Coronary artery (tissue), 2 donors: ENCODE results near the gene HSPG2.

Experiments
- DNase-seq: peaks from one replicate; pipeline ENCODE4 v3.0.0-alpha.2; 2017; ENCODE audit warnings: low spot score
- H3K27ac ChIP-seq, 2 donors: fragments of 200-600 bp; sonication (generic); one replicate each; pipeline ENCODE4 v1.5.1; 2016 to 2019
- H3K4me3 ChIP-seq: fragments of 200-600 bp; sonication (generic); 2 replicates; pipeline ENCODE4 v1.5.1; 2016; ENCODE audit warnings: mild to moderate bottlenecking, moderate library complexity
- CTCF ChIP-seq: fragments of 200-600 bp; sonication (generic); IDR thresholded peaks from one replicate; pipeline ENCODE4 v1.5.1; 2019; ENCODE audit warnings: antibody characterized with exemption

HSPG2 gene

GRCh38 chr1:21906173-21907078 is 30.7 kb downstream of the HSPG2 start:
- no peak for TF ChIP-seq CTCF
- DNase-seq = peak; percentile 93
- Histone ChIP-seq H3K27ac (peak overlapping the region; percentile 95 to 96), H3K4me3 (peak overlapping the region; percentile 39)

- H3K4me3 ChIP-seq = no peak overlapping the region
- TF ChIP-seq CTCF = no peak
- H3K27ac ChIP-seq = peak overlapping the region; percentile 95 to 96
- peak; percentile 91 for DNase-seq
Observed at GRCh38 chr1:21904704-21905520, 32.2 kb downstream of the HSPG2 start.

GRCh38 chr1:21904454-21904703 is 32.7 kb downstream of the HSPG2 start:
- no peak for DNase-seq
- peak overlapping the region; percentile 95 to 96 for H3K27ac ChIP-seq
- TF ChIP-seq CTCF = no peak
- H3K4me3 ChIP-seq = no peak overlapping the region

DNA sequence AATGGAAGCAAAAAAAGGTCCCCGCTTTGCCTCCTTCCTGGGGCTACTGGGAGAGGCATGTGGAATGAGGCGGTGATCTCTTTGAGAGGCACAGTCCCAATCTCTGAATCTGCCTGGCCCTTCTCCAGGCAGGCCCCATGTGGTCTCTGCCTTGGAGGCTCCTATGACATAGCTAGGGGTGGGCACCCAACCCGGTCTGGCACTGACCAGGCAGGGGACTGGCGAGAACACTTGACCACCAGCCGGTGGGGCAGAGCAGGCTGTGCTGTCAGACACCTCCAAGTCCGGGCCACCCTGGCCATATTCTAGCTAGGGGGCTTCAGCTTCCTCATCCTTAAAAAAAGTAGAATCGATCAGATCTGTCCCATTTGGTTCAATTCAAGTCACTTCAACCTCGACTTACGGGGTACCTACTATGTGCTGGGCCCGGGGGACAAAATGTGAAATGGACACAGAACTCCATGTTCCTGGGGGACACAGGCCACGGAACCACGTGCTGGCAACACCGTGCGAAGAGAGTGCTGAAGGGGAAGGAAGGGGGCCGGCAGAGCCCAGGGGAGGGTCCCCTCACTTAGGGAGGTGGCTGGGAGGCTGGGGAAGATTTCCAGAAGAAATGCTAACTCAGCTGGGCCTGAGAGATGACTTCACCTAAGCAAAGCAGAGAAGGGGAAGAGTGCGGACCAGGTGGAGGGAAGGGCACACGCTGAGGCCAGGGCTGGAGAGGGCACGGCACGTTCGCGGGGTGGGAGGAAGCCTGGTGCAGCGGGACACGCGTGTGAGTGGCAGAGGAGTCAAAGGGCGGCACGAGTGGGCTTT is 33.3 kb downstream of the HSPG2 start:
- H3K4me3 ChIP-seq = no peak overlapping the region
- peak; percentile 87 for DNase-seq
- H3K27ac ChIP-seq = peak overlapping the region; percentile 95 to 96
- TF ChIP-seq CTCF = no peak

- DNase-seq = no peak
- Histone ChIP-seq H3K27ac (peak overlapping the region; percentile 95 to 96), H3K4me3 (peak overlapping the region; percentile 37)
- no peak for TF ChIP-seq CTCF
Observed at GRCh38 chr1:21902026-21903012, 34.8 kb downstream of the HSPG2 start.

- Histone ChIP-seq H3K4me3 (peak overlapping the region; percentile 37), H3K27ac (peak overlapping the region; percentile 95 to 96)
- no peak for TF ChIP-seq CTCF
- DNase-seq = no peak
Observed at GRCh38 chr1:21901473-21901847, 35.6 kb downstream of the HSPG2 start.
